PC-9 (cell line): ENCODE measurements around the gene SERTAD1. TPM values are rescaled to one million over a fixed set of nuclear protein-coding genes. Genes with fewer than 3 reads are reported as not detected.
A peak's percentile ranks its signal among the peaks of the same experiment; 100 is the strongest.
"Not testable (repeated sequence)": the region's sequence is repeated elsewhere in the genome, so short reads cannot be mapped to it uniquely, and the experiment has no call there.

ENCODE experiments used
- BruUV-seq: library from RNA; stranded (reverse); fragments of 400-500 nt; replicated peaks from 2 replicates; lab custom pipeline; 2021; lab: Mats Ljungman, UMichigan
- CTCF ChIA-PET: fragments of 300-600 bp; sonication (Branson Sonifier 250); formaldehyde crosslinking; loops from one replicate; lab custom pipeline; 2022; ENCODE audit warnings: antibody characterized with exemption; lab: Charles Lee
- POLR2A ChIA-PET: fragments of 300-600 bp; sonication (Branson Sonifier 250); formaldehyde crosslinking; loops from one replicate; lab custom pipeline; 2022; ENCODE audit warnings: antibody characterized with exemption; ENCODE audit not compliant: unreplicated experiment; lab: Charles Lee
- DNase-seq, 2 experiments: peaks; one replicate each; pipeline versions ENCODE4 v3.0.0 to v3.0.0-alpha.2; 2015 to 2022; ENCODE audit warnings: mixed read lengths in 1 of 2
- H2AFZ ChIP-seq: fragments of 200-600 bp; sonication (generic); 2 replicates; pipeline ENCODE4 v1.8.1; 2017; ENCODE audit warnings: antibody characterized with exemption
- H3F3A ChIP-seq: fragments of 200-600 bp; sonication (generic); 2 replicates; pipeline ENCODE4 v1.8.1; 2017; ENCODE audit warnings: antibody characterized with exemption, mild to moderate bottlenecking, low read depth; ENCODE audit not compliant: insufficient read depth
- H3K27ac ChIP-seq: fragments of 200-600 bp; sonication (generic); 2 replicates; pipeline ENCODE4 v1.6.1; 2016; ENCODE audit warnings: mixed run types
- H3K27me3 ChIP-seq: fragments of 200-600 bp; sonication (generic); 2 replicates; pipeline ENCODE4 v1.6.1; 2016; ENCODE audit warnings: low read depth, mixed run types; ENCODE audit not compliant: insufficient read depth
- H3K36me3 ChIP-seq: fragments of 200-600 bp; sonication (generic); 2 replicates; pipeline ENCODE4 v1.6.1; 2016; ENCODE audit warnings: low read depth, mixed run types
- H3K4me1 ChIP-seq: fragments of 200-600 bp; sonication (generic); replicated peaks from 2 replicates; pipeline ENCODE4 v1.6.1; 2016; ENCODE audit warnings: mixed run types; ENCODE audit not compliant: insufficient read depth
- H3K4me2 ChIP-seq: fragments of 200-600 bp; sonication (generic); 2 replicates; pipeline ENCODE4 v1.6.1; 2017; ENCODE audit warnings: mixed run types
- H3K4me3 ChIP-seq: fragments of 200-600 bp; sonication (generic); 2 replicates; pipeline ENCODE4 v1.6.1; 2016; ENCODE audit warnings: mixed run types
- H3K79me2 ChIP-seq: fragments of 200-600 bp; sonication (generic); 2 replicates; pipeline ENCODE4 v1.6.1; 2017; ENCODE audit warnings: low read depth, mixed run types
- H3K9me2 ChIP-seq: fragments of 200-600 bp; sonication (generic); 2 replicates; pipeline ENCODE4 v1.8.1; 2017; ENCODE audit warnings: mild to moderate bottlenecking; ENCODE audit not compliant: insufficient read depth
- H3K9me3 ChIP-seq: fragments of 200-600 bp; sonication (generic); 2 replicates; pipeline ENCODE4 v1.8.1; 2016; ENCODE audit warnings: low read depth; ENCODE audit not compliant: insufficient read depth
- H4K20me1 ChIP-seq: fragments of 200-600 bp; sonication (generic); 2 replicates; pipeline ENCODE4 v1.8.1; 2017; ENCODE audit not compliant: insufficient read depth
- EZH2 ChIP-seq: fragments of 200-600 bp; sonication (generic); IDR thresholded peaks from 2 replicates; pipeline ENCODE4 v1.8.0; 2017; ENCODE audit warnings: antibody characterized with exemption, low read depth
- intact Hi-C: fragments of 100-400 bp; cut with micrococcal nuclease; formaldehyde crosslinking; loops from one replicate; pipeline ENCODE4 v1.10.0; 2022; ENCODE audit not compliant: unreplicated experiment
- total RNA-seq: library from RNA; stranded (reverse); gene quantifications from 2 replicates; pipeline ENCODE4 v1.2.3, GENCODE V29; 2021
- TF ChIP-seq, protein P1 (sequence below): fragments of 200-600 bp; sonication (generic); conservative IDR thresholded peaks from 2 replicates; pipeline ENCODE4 v1.6.1; 2017; ENCODE audit warnings: mixed run types, antibody characterized with exemption, mild to moderate bottlenecking, moderate library complexity

Gene SERTAD1
- total RNA-seq, 1 experiment from 2014 or later, result 7.8 TPM

- no peaks in the 10 kb centered on the region for H3K9me3 ChIP-seq
- no TSS peak for BruUV-seq
- H2AFZ ChIP-seq, result no peak overlapping the region
- TF ChIP-seq EZH2, result no peak
- intact Hi-C loops, result loop anchor here (5.0 kb wide), 2 partner anchors 39 to 94 kb away; partner anchors contain the start of genes C19orf47 and PLD3
- peaks cover 57% of the 10 kb centered on the region for H3F3A ChIP-seq
- ChIA-PET POLR2A (interaction anchor here (0.5 to 0.6 kb wide), 2 partner anchors 171 to 997 kb away, joined by 3 to 7 read pairs; no protein-coding TSS in a partner anchor), CTCF (no interaction called here)
- H3K36me3 ChIP-seq, result no peaks in the 10 kb centered on the region; the same call in 1 of the 2 replicates
- no peak overlapping the region for H3K27ac ChIP-seq
- peak overlapping the region; percentile 86 for H3K4me2 ChIP-seq
- H4K20me1 ChIP-seq, result peaks cover 20% of the 10 kb centered on the region
- H3K9me2 ChIP-seq, result no peaks in the 10 kb centered on the region
- H3K27me3 ChIP-seq, result no peaks in the 10 kb centered on the region
- peak overlapping the region; percentile 75; the same call in 1 of the 2 replicates for H3K4me3 ChIP-seq
- peaks cover 12% of the 10 kb centered on the region for H3K4me1 ChIP-seq
- DNase-seq, result no peak
- peaks cover 30% of the 10 kb centered on the region for H3K79me2 ChIP-seq
Measured at GRCh38 chr19:40441719-40442253, 16.0 kb upstream of the SERTAD1 start.

DNA sequence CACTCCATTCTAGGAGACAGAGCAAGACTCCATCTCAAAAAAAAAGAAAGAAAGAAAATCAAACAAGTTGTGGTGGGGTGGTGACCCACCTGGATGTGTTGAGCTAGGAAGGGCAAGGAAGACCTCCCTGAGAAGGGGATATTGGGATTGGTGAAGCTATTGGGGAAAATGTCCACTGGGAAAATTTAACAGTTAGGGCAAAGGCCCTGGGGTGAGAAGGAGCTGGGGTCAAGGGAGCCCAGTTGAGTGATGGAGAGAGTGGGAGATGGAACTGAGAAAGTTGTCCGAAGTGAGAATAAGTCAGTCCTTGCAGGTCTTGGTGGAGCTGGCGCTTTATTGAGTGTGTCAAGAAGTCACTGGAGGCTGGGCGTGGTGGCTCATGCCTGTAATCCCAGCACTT is 12.5 kb upstream of the SERTAD1 start:
- peaks cover 57% of the 10 kb centered on the region for H3F3A ChIP-seq
- peaks cover 20% of the 10 kb centered on the region for H3K4me1 ChIP-seq
- no peak overlapping the region for H3K27ac ChIP-seq
- H3K36me3 ChIP-seq, result no peaks in the 10 kb centered on the region; the same call in 1 of the 2 replicates
- no TSS peak for BruUV-seq
- H3K79me2 ChIP-seq, result peaks cover 22% of the 10 kb centered on the region
- ChIA-PET CTCF (interaction anchor here (0.7 kb wide), 1 partner anchor 43 kb away, joined by 18 read pairs; no protein-coding TSS in a partner anchor), POLR2A (no interaction called here)
- no peak for DNase-seq
- no peak overlapping the region for H3K4me2 ChIP-seq
- peaks cover 20% of the 10 kb centered on the region for H4K20me1 ChIP-seq
- intact Hi-C loops, result no loop called here
- no peak overlapping the region for H2AFZ ChIP-seq
- H3K9me3 ChIP-seq, result no peaks in the 10 kb centered on the region
- no peaks in the 10 kb centered on the region for H3K27me3 ChIP-seq
- TF ChIP-seq, protein P1, sequence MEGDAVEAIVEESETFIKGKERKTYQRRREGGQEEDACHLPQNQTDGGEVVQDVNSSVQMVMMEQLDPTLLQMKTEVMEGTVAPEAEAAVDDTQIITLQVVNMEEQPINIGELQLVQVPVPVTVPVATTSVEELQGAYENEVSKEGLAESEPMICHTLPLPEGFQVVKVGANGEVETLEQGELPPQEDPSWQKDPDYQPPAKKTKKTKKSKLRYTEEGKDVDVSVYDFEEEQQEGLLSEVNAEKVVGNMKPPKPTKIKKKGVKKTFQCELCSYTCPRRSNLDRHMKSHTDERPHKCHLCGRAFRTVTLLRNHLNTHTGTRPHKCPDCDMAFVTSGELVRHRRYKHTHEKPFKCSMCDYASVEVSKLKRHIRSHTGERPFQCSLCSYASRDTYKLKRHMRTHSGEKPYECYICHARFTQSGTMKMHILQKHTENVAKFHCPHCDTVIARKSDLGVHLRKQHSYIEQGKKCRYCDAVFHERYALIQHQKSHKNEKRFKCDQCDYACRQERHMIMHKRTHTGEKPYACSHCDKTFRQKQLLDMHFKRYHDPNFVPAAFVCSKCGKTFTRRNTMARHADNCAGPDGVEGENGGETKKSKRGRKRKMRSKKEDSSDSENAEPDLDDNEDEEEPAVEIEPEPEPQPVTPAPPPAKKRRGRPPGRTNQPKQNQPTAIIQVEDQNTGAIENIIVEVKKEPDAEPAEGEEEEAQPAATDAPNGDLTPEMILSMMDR, result no peak
- TF ChIP-seq EZH2, result no peak
- H3K4me3 ChIP-seq, result no peak overlapping the region
- no peaks in the 10 kb centered on the region for H3K9me2 ChIP-seq

DNA sequence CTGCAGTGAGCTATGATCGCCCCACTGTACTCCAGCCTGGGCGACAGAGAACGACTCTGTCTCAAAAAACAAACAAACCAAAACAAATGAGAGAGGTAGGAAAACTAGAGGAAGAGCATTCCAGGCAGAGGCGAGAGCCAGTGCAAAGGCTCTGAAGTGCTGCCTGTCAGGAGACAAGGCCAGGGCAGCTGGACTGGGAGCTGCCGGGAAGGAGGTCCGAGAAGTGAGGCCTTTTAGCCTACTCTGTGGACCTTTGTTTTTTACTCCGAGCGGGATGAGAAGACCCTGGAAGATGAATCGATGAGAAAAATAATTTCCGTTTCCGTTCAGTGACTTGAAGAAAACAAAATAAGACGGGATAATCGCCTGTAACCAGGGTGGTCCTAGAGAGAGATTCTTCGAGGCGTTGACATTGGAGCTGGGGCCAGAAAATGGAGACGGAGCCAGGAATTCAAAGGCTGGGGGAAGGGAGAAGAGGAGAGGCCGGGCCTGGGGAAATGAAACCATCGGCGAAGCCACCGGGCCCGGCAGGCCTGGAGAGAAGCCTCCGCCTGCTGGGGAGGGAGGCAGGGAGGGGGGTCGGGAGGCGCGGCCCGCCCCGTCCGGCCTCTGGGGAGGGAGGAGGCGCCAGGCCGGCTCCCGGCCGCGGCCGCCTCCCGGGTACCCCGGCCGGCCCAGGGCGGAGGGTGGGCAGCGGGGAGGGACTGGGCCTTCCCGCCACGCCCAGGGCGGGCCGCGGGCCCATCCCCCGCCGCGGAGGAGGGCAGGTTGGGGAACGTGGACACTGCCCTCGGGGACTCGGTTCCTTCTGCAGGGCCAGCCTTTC is 7.8 kb upstream of the SERTAD1 start:
- intact Hi-C loops, result loop anchor here (1.0 kb wide), 2 partner anchors 10 to 12 kb away; no protein-coding TSS in a partner anchor
- H3K27ac ChIP-seq, result peak overlapping the region; percentile 89
- ChIA-PET POLR2A (interaction anchor here (0.6 to 1.4 kb wide), 6 partner anchors 9 to 1026 kb away, joined by 3 to 17 read pairs (median 4); partner anchors contain the start of gene BLVRB), CTCF (no interaction called here)
- TF ChIP-seq EZH2, result no peak
- TF ChIP-seq, protein P1, result no peak
- BruUV-seq, result TSS peak; percentile 91
- peak overlapping the region; percentile 90 for H2AFZ ChIP-seq
- H3K4me1 ChIP-seq, result peaks cover 29% of the 10 kb centered on the region
- no peaks in the 10 kb centered on the region for H3K27me3 ChIP-seq
- no peaks in the 10 kb centered on the region for H3K9me3 ChIP-seq
- H3K36me3 ChIP-seq, result no peaks in the 10 kb centered on the region
- peaks cover 45% of the 10 kb centered on the region for H3F3A ChIP-seq
- H3K79me2 ChIP-seq, result 0 out of 2 replicates have a peak, but pooled peaks cover 6% of the 10 kb centered on the region
- peak overlapping the region; percentile 63 for H3K4me3 ChIP-seq
- no peaks in the 10 kb centered on the region for H3K9me2 ChIP-seq
- DNase-seq, result peak; percentile 75 to 96
- H3K4me2 ChIP-seq, result peak overlapping the region; percentile 80
- H4K20me1 ChIP-seq, result no peaks in the 10 kb centered on the region

GRCh38 chr19:40432760-40433159 is 7.0 kb upstream of the SERTAD1 start:
- not testable (repeated sequence) for BruUV-seq, H3K9me3 ChIP-seq, H3K9me2 ChIP-seq, H4K20me1 ChIP-seq, DNase-seq, H3K36me3 ChIP-seq, H3K27me3 ChIP-seq, H3K79me2 ChIP-seq
- H3K4me2 ChIP-seq, result peak overlapping the region; percentile 80
- intact Hi-C loops, result loop anchor here (1.0 kb wide), 2 partner anchors 11 kb away; no protein-coding TSS in a partner anchor
- peak overlapping the region; percentile 89 for H3K27ac ChIP-seq
- CTCF ChIA-PET, result interaction anchor here (0.6 kb wide), 1 partner anchor 113 kb away, joined by 4 read pairs; no protein-coding TSS in a partner anchor
- peaks cover 39% of the 10 kb centered on the region for H3F3A ChIP-seq
- H2AFZ ChIP-seq, result peak overlapping the region; percentile 90
- peak overlapping the region; percentile 63; the same call in 1 of the 2 replicates for H3K4me3 ChIP-seq
- peaks cover 29% of the 10 kb centered on the region for H3K4me1 ChIP-seq
- POLR2A ChIA-PET, result interaction anchor here (0.6 to 1.4 kb wide), 5 partner anchors 12 to 1025 kb away, joined by 3 to 17 read pairs (median 4); partner anchors contain the start of gene BLVRB
